Sciatic nerve (tissue), 2 donors: ENCODE results near the gene GIT1. TPM values are rescaled to one million over a fixed set of nuclear protein-coding genes. Genes with fewer than 3 reads are reported as not detected.

Experiments used
- ATAC-seq: fragments of 200-7000 bp; cut with Tn5 transposase; one replicate; pipeline ENCODE4 v1.9.1; 2020; ENCODE audit warnings: mild to moderate bottlenecking, moderate library complexity
- DNase-seq: peaks from one replicate; pipeline ENCODE4 v3.0.0-alpha.2; 2020; ENCODE audit warnings: low spot score
- intact Hi-C: fragments of 100-400 bp; cut with DNase I; formaldehyde crosslinking; loops from one replicate; pipeline ENCODE4 v1.14.2; 2022
- total RNA-seq: library from RNA; stranded (reverse); fragmentation: NEBNext Ultra II Directional; extraction: Animal tissue kit (Norgen Biotek cat#: 25700); gene quantifications from one replicate; pipeline ENCODE4 v1.2.1, GENCODE V29; 2021
- donor health status: DM: no; HTN: no; CAD: no.
- donor health status: DM: no; HTN: no; CAD: no.

Gene GIT1
- total RNA-seq, 1 donor from 2014 or later = 93.8 TPM

DNA sequence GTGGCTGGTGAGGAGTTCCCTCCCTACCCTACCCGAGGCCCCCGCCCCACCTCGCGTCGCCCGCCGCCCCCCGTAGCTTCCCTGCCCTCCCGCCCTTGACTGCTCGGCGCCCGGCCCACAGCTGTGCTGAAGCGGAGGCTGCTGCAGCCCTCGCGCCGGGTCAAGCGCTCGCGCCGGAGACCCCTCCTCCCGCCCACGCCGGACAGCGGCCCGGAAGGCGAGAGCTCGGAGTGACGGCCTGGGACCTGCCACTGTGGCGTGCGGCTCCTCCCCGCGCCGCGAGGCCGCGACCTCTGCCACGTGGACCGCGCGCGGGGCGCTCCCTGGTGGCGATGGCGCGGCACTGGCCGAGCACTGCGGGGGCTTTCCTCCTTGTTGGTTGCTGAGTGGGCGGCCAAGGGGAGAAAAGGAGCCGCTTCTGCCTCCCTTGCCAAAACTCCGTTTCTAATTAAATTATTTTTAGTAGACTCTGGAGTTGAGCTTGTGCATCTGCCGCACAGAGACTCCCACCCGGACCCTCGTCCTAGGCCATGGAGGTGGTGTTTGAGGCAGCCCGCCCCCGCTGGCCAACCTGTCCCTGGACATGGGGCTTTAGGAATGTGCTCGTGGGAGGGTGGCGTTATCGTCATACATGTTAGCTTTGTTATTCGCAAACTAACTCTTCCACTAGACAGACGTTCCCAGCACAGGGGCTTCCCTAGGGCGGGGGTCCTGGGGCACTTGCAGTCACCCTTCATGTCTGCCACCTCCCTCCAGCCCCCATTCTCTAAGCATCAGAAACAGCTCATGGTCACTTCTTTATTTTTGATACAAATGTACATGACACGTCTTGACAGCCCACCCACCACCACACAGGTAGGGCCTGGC, 16.5 kb downstream of the GIT1 start:
- ATAC-seq (peak; percentile 38), DNase-seq (peak; percentile 83)
- intact Hi-C loops = no loop called here

GRCh38 chr17:29571883-29572681, 17.4 kb downstream of the GIT1 start:
- DNase-seq (peak; percentile 62), ATAC-seq (peak; percentile 17)
- intact Hi-C loops = no loop called here

- DNase-seq (peak; percentile 47), ATAC-seq (no peak)
Observed at GRCh38 chr17:29571486-29571882, 18.0 kb downstream of the GIT1 start.

DNA sequence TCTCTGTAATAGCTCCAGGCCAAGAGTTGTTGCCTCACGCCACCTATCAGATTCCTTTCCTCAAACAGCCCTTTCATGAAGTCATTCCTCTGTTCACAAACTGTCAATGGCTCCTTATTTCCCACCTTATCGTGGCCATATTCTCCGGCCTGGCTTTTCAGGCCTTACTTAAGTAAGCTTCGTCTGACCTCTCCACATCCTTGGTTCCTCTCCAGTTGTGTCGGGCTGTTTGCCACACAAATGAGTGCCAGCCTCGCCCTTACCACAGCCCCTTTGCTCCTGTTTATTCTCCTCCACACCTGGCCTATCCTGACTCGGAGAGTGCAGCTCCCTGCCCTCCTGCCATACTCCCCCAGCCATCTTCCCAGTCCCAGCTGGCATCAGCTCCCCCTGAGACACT, 18.9 kb downstream of the GIT1 start:
- DNase-seq = peak; percentile 56
- ATAC-seq = no peak
- intact Hi-C loops = no loop called here

More at GRCh38 chr17:29571486-29571882, 18.0 kb downstream of the GIT1 start:
- intact Hi-C loops = no loop called here

DNA sequence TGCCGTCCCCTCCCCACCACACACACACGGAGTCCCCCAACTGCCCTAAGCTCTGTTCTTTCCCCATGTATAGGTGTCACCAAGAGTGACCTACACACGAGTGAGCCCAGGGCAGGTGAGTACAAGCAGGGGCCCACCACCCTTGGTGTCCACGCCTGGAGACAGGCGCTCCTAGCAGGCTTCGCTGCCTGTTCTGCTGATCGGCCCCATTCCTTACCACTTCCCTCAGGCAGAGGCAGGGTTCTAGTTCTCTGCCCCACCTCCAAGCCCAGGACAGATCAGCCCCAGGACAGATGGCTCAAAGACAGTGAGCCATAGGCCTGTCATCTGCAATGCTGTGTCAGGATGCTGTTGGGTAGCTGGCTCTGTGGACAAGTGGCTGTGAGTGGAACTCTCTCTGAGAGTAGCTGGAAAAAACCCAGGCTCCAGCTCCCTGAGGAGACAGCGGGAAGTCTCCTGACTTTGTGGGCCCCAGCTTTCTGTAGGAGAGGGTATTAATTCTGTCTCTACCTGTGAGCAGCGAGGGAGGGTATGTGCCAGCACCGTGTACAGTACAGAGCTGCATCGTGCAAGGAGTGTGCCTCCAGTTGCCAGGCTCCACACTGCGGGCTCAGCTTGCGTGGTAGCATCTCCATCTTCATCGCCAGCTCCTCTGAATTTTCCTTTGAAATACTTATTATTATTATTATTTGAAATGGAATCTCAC, 20.1 kb downstream of the GIT1 start:
- DNase-seq (peak; percentile 55), ATAC-seq (no peak)
- intact Hi-C loops = no loop called here

DNA sequence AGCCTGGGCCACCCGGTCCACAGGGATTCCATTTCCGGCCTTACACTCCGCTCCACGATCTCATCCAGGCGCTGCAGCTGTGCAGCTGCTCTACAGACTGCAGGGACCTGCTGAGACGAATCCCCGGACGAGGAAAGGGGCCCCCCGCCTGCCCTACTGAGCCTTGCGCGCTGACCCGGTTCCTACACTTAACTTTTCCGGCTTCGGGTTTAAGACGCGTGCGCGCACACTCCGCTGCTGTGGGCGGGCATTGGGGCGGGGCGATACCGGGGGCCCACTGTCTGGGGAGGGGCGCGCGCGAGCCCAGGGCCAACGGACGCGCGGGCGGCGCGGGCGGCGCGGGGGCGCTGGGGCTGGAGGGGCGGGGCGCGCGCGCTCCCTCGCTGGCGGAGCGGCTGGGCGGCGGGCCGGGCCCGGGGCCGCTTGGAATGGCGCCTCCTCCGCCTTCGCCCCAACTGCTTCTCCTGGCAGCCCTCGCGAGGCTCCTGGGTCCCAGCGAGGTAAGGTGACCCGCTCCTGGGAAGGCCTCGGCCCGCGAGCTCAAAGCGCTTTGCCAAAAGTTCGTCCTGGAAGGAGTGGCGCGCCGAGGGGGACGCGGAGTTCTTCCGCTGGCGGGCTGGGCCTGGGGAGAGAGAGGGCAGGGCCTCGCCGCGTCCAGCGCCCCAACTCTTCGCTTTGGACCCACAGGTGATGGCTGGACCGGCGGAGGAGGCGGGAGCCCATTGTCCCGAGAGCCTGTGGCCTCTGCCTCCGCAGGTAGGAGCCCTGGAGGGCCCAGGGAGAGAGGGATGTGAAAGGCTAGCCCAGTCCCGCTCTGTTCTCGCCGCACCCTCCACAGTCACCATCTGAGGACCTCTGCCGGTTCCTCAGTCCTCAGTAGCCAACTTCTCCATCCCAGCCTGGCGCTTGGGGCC, 20.9 kb downstream of the GIT1 start, which contains the start of gene TP53I13:
Gene TP53I13 (plus strand): TSS at position 371 of the 914 bp plus-strand sequence. CDS start 58 bp downstream, at position 429.
- intact Hi-C loops = no loop called here
- DNase-seq (peak; percentile 93), ATAC-seq (peak; percentile 82)

DNA sequence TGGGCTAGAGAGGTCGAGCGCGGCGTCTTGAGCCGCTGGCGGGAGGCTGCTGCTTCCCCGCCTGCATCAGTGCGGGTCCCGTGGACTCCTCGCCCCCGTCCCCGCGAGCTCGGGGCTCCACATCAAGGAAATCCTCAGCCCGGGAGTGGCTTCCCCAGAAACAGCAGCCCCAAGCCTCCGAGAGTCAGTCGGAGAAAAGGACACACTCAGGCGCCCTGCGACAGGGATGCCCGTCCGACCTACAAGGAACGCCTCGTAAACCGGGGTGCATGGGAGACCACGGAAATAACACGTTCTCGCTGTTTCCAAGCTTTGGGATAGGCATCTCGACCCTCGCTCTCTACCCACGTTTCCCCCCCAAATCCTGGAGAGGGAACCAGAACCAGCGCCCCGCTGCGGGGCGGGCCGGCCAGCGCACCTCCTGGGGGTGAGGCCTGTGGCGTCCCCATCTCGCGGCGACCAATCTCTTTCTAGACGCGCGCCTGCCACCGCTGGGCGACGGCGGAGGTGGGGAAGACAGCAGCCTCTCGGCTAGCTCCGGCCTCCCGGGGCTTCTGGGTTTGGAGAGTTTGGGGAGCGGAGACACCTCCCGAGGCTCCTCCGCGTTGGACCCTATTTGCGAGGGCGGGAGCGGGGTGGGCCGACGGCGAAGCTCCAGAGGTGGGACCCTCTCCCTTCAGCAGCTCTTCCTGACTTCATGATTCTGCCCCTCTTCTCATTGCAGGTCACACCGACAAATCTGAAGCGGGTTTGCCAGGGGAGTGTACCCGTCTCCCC, 21.7 kb downstream of the GIT1 start:
- ATAC-seq (peak; percentile 63), DNase-seq (peak; percentile 77)
- intact Hi-C loops = no loop called here

- DNase-seq (no peak), ATAC-seq (no peak)
- intact Hi-C loops = no loop called here
Observed at GRCh38 chr17:29567304-29567553, 22.2 kb downstream of the GIT1 start.

DNA sequence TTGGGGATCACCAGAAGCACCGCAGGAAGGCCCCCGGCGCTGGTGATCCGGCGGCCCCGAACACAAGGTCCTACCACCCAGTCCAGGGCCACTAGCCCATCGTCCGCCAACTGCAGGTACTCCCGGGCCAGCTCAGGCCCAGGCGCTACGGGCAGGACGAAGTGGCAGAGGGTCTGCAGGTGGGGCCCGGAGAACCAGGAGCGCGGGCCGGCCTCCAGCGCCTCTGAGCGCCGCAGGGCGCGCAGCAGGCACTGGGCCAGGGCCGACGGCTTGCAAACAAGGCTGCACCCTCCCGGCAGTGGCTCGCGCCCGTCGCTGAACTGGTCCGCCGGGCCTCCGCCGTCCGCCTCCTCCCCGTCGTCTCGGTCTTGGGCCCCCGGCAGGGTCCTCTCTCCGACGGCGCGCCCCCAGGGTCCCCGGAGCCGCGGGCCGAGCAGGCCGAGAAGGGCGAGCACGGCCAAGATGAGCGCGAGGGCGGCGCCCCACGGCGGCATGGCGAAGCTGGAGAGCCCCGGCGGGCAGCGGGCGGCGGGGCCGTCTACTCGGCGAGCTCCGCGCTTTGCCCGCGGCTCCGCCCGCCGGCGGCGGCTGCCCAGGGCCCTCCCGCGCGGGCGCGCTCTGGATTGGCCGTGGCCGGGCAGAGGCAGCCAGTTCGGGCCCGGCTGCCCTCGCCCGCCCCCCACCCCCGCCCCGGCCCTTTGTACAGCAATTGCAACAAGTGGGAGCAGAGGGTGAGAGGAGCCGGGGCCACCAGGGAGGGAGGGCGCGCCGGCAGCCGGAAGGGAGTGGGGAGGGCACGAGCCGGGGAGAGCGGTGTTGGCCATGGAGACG, 22.8 kb downstream of the GIT1 start, which contains the start of gene ABHD15:
Gene ABHD15 (minus strand): TSS at position 565 of the 831 bp plus-strand sequence. CDS start 71 bp downstream, at position 494.
- DNase-seq (peak; percentile 80), ATAC-seq (peak; percentile 35)
- intact Hi-C loops = no loop called here

DNA sequence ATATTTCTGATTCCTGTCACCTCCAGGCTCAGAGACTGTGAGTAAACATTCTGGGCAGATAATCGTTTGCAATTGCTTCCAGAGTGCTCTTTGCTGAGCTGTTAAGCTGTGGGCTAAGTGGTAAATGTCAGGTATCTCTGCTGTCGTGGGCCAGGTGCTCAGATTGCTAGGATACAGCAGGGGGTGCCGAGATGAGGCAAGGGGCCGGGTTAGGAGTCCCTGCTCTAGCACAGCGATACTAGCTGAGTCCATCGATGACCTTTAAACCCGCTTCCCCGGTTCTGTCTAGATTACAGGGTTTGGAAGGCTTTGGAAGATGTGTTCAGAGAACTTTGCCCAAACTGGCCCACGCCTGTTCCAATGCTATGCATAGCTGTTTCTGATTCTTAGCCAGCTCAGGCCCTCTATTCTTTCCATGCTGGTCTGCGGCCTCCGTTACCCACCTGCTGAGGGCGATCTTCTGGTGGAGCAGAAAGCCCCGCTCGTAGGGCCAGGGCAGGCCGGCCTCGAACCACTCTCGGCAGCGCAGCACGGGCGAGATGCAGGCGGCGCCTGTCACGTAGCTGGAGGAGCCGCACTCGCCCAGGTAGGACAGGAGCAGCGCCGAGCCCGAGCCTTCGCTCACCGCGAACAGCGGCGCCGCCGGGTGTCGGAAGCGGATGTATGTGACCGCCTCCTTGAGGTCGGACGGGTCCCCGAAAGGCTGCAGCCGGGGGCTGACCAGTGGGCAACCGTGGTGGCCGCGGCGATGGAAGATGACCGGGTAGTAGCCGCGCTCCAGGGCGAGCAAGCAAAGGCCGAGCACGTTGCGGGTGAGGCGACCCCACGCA, 23.6 kb downstream of the GIT1 start:
- DNase-seq (peak; percentile 74), ATAC-seq (no peak)
- intact Hi-C loops = no loop called here

GRCh38 chr17:29563816-29564215, 25.6 kb downstream of the GIT1 start:
- intact Hi-C loops = no loop called here
- DNase-seq (peak; percentile 32), ATAC-seq (no peak)

DNA sequence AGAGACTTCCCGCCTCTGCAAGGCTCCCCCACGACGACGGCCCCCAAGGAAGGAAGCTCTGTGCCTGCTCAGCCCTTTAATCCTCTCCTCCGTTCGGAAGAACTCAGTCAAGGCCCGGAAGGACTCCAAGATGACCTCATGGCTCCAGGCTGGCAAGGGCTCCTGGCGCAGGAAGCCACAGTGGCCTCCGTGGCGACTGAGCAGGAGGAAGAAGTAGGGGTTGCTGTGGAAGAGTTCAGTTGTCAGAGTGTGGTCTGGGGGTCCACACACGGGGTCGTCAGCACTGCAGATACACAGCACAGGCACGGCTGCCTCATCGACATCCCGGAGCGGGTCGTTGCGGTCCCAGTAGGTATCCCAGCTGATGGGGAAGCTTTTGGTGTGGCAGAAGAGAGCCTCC, 26.8 kb downstream of the GIT1 start:
- intact Hi-C loops = no loop called here
- ATAC-seq (no peak), DNase-seq (peak; percentile 51)

- DNase-seq (peak; percentile 62), ATAC-seq (no peak)
- intact Hi-C loops = no loop called here
Observed at GRCh38 chr17:29561554-29562517, 27.6 kb downstream of the GIT1 start.

DNA sequence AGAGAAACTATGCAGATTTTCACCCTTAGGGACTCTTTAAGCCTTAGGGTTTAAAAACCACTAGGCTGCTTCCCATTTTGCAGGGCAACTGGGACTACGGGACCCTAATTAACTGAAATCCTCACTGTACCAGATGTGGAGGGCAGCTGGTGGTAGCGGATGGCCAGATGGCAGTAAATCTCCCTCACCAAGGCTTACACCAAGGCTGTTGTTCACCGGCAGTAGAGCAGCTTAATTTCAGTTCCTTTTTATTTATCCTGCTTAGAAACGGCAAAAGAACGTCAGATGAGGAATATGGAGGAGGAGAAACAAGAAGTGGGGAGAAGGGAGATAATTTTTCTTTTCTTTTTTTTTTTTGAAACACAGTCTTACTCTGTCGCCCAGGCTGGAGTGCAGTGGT, 29.1 kb downstream of the GIT1 start:
- DNase-seq (peak; percentile 26), ATAC-seq (peak; percentile 65)
- intact Hi-C loops = no loop called here

- DNase-seq = peak; percentile 9
- ATAC-seq = no peak
- intact Hi-C loops = no loop called here
Observed at GRCh38 chr17:29559640-29560039, 29.8 kb downstream of the GIT1 start.
